Measurements from ENCODE around the gene C2CD4B. TPM values are rescaled to one million over a fixed set of nuclear protein-coding genes. Genes with fewer than 3 reads are reported as not detected.

Gene C2CD4B
- total RNA-seq, 4 donors from 2014 or later: 1.2 to 4.7 TPM; not detected in 2

- H3K27me3 ChIP-seq: no peaks in the 10 kb centered on the region
- no peak for DNase-seq
- H3K9me3 ChIP-seq: no peaks in the 10 kb centered on the region
- no peak overlapping the region for H3K27ac ChIP-seq
- H3K36me3 ChIP-seq: no peaks in the 10 kb centered on the region
- H3K4me3 ChIP-seq: no peak overlapping the region
- H3K4me1 ChIP-seq: no peaks in the 10 kb centered on the region
- TF ChIP-seq CTCF (IDR thresholded peaks at IDR 0.05): no peak
- TF ChIP-seq POLR2A (IDR thresholded peaks at IDR 0.05): no peak
- intact Hi-C loops (cut with DNase I; ENCODE audit: low total_unique reads): no loop called here
Observed at GRCh38 chr15:62208884-62209283, 43.8 kb upstream of the C2CD4B start.

GRCh38 chr15:62208367-62208766, 43.3 kb upstream of the C2CD4B start:
- intact Hi-C loops (cut with DNase I; ENCODE audit: low total_unique reads): no loop called here
- no peak for TF ChIP-seq POLR2A (IDR thresholded peaks at IDR 0.05)
- TF ChIP-seq CTCF (IDR thresholded peaks at IDR 0.05): no peak

GRCh38 chr15:62190675-62191074, 25.6 kb upstream of the C2CD4B start:
- TF ChIP-seq CTCF (IDR thresholded peaks at IDR 0.05) (no peak), POLR2A (IDR thresholded peaks at IDR 0.05) (no peak)
- peaks cover 0 to 3% of the 10 kb centered on the region in 2 donors for H3K36me3 ChIP-seq
- no peak for DNase-seq
- H3K27ac ChIP-seq: no peak overlapping the region
- no peaks in the 10 kb centered on the region for H3K27me3 ChIP-seq
- H3K9me3 ChIP-seq: no peaks in the 10 kb centered on the region
- intact Hi-C loops (cut with DNase I; ENCODE audit: low total_unique reads): no loop called here
- H3K4me3 ChIP-seq: no peak overlapping the region
- no peaks in the 10 kb centered on the region for H3K4me1 ChIP-seq

More at GRCh38 chr15:62208367-62208766, 43.3 kb upstream of the C2CD4B start:
- Histone ChIP-seq H3K27ac (no peak overlapping the region), H3K9me3 (no peaks in the 10 kb centered on the region), H3K4me1 (no peaks in the 10 kb centered on the region), H3K4me3 (no peak overlapping the region), H3K36me3 (no peaks in the 10 kb centered on the region), H3K27me3 (no peaks in the 10 kb centered on the region)
- no peak for DNase-seq

GRCh38 chr15:62190274-62190673, 25.2 kb upstream of the C2CD4B start:
- H3K27ac ChIP-seq: no peak overlapping the region

GRCh38 chr15:62188744-62189143, 23.7 kb upstream of the C2CD4B start:
- DNase-seq: no peak
- Histone ChIP-seq H3K9me3 (no peaks in the 10 kb centered on the region), H3K4me3 (no peak overlapping the region), H3K36me3 (peaks cover 0 to 3% of the 10 kb centered on the region in 2 donors), H3K4me1 (no peaks in the 10 kb centered on the region), H3K27ac (no peak overlapping the region), H3K27me3 (no peaks in the 10 kb centered on the region)
- no peak for TF ChIP-seq CTCF (IDR thresholded peaks at IDR 0.05)
- no peak for TF ChIP-seq POLR2A (IDR thresholded peaks at IDR 0.05)
- intact Hi-C loops (cut with DNase I; ENCODE audit: low total_unique reads): no loop called here

More at GRCh38 chr15:62190274-62190673, 25.2 kb upstream of the C2CD4B start:
- TF ChIP-seq POLR2A (IDR thresholded peaks at IDR 0.05) (no peak), CTCF (IDR thresholded peaks at IDR 0.05) (no peak)
- H3K4me3 ChIP-seq: no peak overlapping the region
- peaks cover 0 to 3% of the 10 kb centered on the region in 2 donors for H3K36me3 ChIP-seq
- no peaks in the 10 kb centered on the region for H3K9me3 ChIP-seq
- no peaks in the 10 kb centered on the region for H3K4me1 ChIP-seq
- no peaks in the 10 kb centered on the region for H3K27me3 ChIP-seq
- intact Hi-C loops (cut with DNase I; ENCODE audit: low total_unique reads): no loop called here
- DNase-seq: no peak

All from uterus (tissue), 4 donors.